Epithelial cell of esophagus (primary cell): Measurements from ENCODE around the gene EHMT1.

Experiments used
- DNase-seq: peaks from one replicate; pipeline ENCODE4 v3.0.0; 2010; ENCODE audit warnings: low read depth
- H3K4me3 ChIP-seq: 2 replicates; pipeline ENCODE4 v1.5.1; 2011; ENCODE audit warnings: mild to moderate bottlenecking, low read length, control low read depth
- TF ChIP-seq, protein P1 (sequence below): IDR thresholded peaks from 2 replicates; pipeline ENCODE4 v1.5.1; 2011; ENCODE audit warnings: low read depth, mild to moderate bottlenecking, low read length, control low read depth, inconsistent platforms; ENCODE audit not compliant: insufficient read depth; ENCODE audit errors: missing control alignments

The EHMT1 gene

DNA sequence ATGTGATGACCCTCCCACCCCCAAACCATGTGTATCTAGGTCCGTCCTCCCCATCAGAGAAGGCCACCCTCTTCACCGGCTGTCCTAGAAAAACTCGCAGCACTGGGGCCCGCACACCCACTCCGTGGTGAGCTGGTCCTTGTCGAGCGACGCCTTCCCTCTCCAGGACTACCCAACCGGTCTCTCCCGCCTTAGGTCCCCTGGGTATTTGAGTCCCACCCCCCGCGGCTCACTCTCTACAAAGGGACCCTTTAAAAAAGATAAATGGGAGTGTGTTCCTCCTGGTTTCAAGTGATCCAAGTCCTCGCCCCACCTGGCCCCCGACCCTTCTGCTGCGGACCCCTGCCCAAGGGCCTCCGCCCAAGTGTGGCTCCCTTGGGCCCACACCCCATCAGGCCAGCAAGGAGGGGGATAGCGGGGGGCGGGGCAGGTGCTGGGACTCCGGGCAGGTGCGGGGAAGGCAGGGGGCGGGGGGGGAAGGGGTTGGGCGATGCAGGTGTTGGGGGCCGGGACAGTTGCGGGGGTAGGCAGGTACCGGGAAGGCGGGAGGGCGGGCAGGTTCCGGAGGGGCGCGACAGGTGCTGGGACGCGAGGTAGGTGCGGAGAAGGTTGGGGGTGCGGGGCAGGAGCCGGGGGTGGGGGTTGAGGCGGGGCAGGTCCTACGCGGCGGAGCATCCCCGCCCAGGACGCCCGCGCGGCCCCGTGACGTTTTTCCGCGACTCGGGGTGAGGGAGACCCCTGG lies 14.3 kb upstream of the EHMT1 start:
- peak overlapping the region; percentile 29 for H3K4me3 ChIP-seq
- no peak for DNase-seq
- TF ChIP-seq, protein P1, sequence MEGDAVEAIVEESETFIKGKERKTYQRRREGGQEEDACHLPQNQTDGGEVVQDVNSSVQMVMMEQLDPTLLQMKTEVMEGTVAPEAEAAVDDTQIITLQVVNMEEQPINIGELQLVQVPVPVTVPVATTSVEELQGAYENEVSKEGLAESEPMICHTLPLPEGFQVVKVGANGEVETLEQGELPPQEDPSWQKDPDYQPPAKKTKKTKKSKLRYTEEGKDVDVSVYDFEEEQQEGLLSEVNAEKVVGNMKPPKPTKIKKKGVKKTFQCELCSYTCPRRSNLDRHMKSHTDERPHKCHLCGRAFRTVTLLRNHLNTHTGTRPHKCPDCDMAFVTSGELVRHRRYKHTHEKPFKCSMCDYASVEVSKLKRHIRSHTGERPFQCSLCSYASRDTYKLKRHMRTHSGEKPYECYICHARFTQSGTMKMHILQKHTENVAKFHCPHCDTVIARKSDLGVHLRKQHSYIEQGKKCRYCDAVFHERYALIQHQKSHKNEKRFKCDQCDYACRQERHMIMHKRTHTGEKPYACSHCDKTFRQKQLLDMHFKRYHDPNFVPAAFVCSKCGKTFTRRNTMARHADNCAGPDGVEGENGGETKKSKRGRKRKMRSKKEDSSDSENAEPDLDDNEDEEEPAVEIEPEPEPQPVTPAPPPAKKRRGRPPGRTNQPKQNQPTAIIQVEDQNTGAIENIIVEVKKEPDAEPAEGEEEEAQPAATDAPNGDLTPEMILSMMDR: no peak

- TF ChIP-seq, protein P1: no peak
- H3K4me3 ChIP-seq: peak within 1 kb of the TSS; percentile 76
- peak; percentile 94 for DNase-seq
Measured at GRCh38 chr9:137605121-137606004, 13.4 kb upstream of the EHMT1 start, which contains the start of gene ARRDC1. Gene ARRDC1, plus strand, starts transcription at chr9:137605686. Its CDS starts 32 bp downstream, at chr9:137605718.

DNA sequence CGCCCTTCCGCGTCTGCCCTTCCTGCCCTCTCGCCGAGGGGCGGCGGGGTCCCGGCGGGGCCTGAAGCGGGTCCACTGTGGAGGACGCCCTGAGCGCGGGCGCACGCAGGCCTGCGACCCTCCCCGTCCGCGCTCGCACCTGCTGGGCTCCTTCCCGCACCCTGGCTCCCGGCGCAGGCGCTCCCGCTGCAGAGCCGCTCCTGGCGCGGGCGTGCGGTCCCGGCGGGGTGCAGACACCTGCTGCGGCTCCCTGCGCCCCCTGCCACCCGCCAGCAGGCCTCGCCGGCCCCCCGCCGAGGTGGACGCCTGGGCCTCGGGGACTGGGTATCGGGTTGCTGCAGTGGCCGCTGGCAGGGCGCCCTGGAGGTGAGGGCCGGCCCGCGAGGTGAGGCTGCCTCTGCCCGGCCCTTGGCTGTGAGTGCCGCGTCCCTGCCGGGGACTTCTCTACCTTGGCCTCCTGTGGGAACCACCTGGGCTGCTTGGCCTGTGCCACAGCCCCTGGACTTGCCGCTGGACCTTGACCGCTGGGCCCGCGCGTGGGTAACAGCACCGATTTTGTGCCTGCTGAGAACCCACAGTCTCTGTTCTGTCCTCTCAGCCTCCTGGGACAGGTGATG lies 12.7 kb upstream of the EHMT1 start:
- DNase-seq: no peak
- peak overlapping the region; percentile 76 for H3K4me3 ChIP-seq
- TF ChIP-seq, protein P1: no peak

GRCh38 chr9:137606734-137607138 lies 12.1 kb upstream of the EHMT1 start:
- DNase-seq: no peak
- TF ChIP-seq, protein P1: no peak
- H3K4me3 ChIP-seq: peak overlapping the region; percentile 76

- peak; percentile 48 for DNase-seq
- peak overlapping the region; percentile 76 for H3K4me3 ChIP-seq
- TF ChIP-seq, protein P1: no peak
Measured at GRCh38 chr9:137607141-137607857, 11.5 kb upstream of the EHMT1 start.

DNA sequence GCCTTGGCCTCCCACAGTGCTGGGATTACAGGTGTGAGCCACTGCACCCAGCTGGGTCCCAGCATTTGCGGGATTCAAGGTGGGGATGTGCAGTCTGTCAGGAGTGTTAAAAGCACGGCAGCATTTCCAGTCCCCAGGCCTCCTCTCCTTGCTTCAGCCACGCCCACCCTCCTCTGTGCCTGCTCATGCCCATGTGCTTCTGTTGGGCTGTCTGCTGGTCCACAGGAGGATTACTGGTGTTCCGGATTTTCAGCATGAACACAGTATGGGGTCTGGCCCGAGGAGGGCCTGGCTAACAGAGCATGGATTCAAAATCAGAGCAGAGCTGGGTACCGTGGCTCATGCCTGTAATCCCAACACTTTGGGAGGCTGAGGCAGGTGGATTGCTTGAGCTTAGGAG lies 7.9 kb upstream of the EHMT1 start:
- H3K4me3 ChIP-seq: no peak overlapping the region
- TF ChIP-seq, protein P1: no peak

More for the DNA sequence above, 7.9 kb upstream of the EHMT1 start:
- DNase-seq: peak; percentile 53
